Ascending aorta (tissue), 2 donors: ENCODE results near the gene EP400. TPM values are rescaled to one million over a fixed set of nuclear protein-coding genes. Genes with fewer than 3 reads are reported as not detected.

Source experiments
- DNase-seq, 2 donors: peaks; one replicate each; pipeline ENCODE4 v3.0.0-alpha.2; 2019; ENCODE audit warnings: low spot score in 2 of 2
- H3K27ac ChIP-seq, 2 donors: fragments of 200-600 bp; sonication (generic); one replicate each; pipeline ENCODE4 v1.5.1; 2016 to 2017; ENCODE audit warnings: mild to moderate bottlenecking in 1 of 2
- H3K27me3 ChIP-seq: fragments of 200-600 bp; sonication (generic); one replicate; pipeline ENCODE4 v1.5.1; 2017
- H3K36me3 ChIP-seq, 2 donors: fragments of 200-600 bp; sonication (generic); one replicate each; pipeline ENCODE4 v1.5.1; 2016
- H3K4me1 ChIP-seq, 2 donors: fragments of 200-600 bp; sonication (generic); one replicate each; pipeline ENCODE4 v1.5.1; 2016 to 2017; ENCODE audit warnings: mild to moderate bottlenecking in 1 of 2
- H3K4me3 ChIP-seq, 2 donors: fragments of 200-600 bp; sonication (generic); one replicate each; pipeline ENCODE4 v1.5.1; 2016 to 2017; ENCODE audit warnings: mild to moderate bottlenecking in 1 of 2
- H3K9me3 ChIP-seq, 2 donors: fragments of 200-600 bp; sonication (generic); one replicate each; pipeline ENCODE4 v1.5.1; 2016
- CTCF ChIP-seq, 3 experiments: fragments of 200-600 bp in 2 of 3; fragments of 450-650 bp in 1 of 3; sonication (generic) in 2 of 3; IDR thresholded peaks; one replicate each; pipeline ENCODE4 v1.5.1; 2016 to 2019; ENCODE audit warnings: antibody characterized with exemption in 3 of 3, mild to moderate bottlenecking in 1 of 3, moderate library complexity in 1 of 3
- intact Hi-C: fragments of 100-400 bp; cut with DNase I; formaldehyde crosslinking; loops from one replicate; pipeline ENCODE4 v1.15.1; 2023
- total RNA-seq: library from RNA; depleted of rRNA; stranded (reverse); fragments of >200 nt; gene quantifications from one replicate; pipeline ENCODE4 v1.1.0, GENCODE V29; 2016

Gene EP400
- total RNA-seq, 1 donor from 2014 or later, result 23.3 TPM

GRCh38 chr12:131991816-131992430, 42.2 kb downstream of the EP400 start:
- DNase-seq, result no peak
- Histone ChIP-seq H3K27me3 (no peaks in the 10 kb centered on the region), H3K36me3 (peaks cover 58 to 88% of the 10 kb centered on the region in 2 donors), H3K4me3 (no peak overlapping the region), H3K4me1 (no peaks in the 10 kb centered on the region), H3K9me3 (no peaks in the 10 kb centered on the region), H3K27ac (no peak overlapping the region)
- no peak for TF ChIP-seq CTCF (IDR thresholded peaks at IDR 0.05)
- intact Hi-C loops, result no loop called here

GRCh38 chr12:131994589-131994988, 44.8 kb downstream of the EP400 start:
- Histone ChIP-seq H3K27me3 (no peaks in the 10 kb centered on the region), H3K36me3 (peaks cover 48 to 64% of the 10 kb centered on the region in 2 donors)
- intact Hi-C loops, result no loop called here

GRCh38 chr12:132000286-132000872, 50.6 kb downstream of the EP400 start:
- no peak overlapping the region for H3K27ac ChIP-seq
- intact Hi-C loops, result loop anchor here (2.0 kb wide), 1 partner anchor 392 kb away; no protein-coding TSS in a partner anchor

More at GRCh38 chr12:131994589-131994988, 44.8 kb downstream of the EP400 start:
- H3K4me1 ChIP-seq, result no peaks in the 10 kb centered on the region
- no peak overlapping the region for H3K27ac ChIP-seq
- no peak overlapping the region for H3K4me3 ChIP-seq
- DNase-seq, result no peak
- no peak for TF ChIP-seq CTCF (IDR thresholded peaks at IDR 0.05)
- H3K9me3 ChIP-seq, result no peaks in the 10 kb centered on the region

GRCh38 chr12:132003846-132004245, 54.1 kb downstream of the EP400 start:
- DNase-seq, result no peak
- no peaks in the 10 kb centered on the region for H3K4me1 ChIP-seq
- intact Hi-C loops, result no loop called here
- no peaks in the 10 kb centered on the region for H3K27me3 ChIP-seq
- H3K9me3 ChIP-seq, result no peaks in the 10 kb centered on the region
- peaks cover 24 to 50% of the 10 kb centered on the region in 2 donors for H3K36me3 ChIP-seq
- H3K4me3 ChIP-seq, result no peak overlapping the region
- H3K27ac ChIP-seq, result no peak overlapping the region
- TF ChIP-seq CTCF (IDR thresholded peaks at IDR 0.05), result no peak

More at GRCh38 chr12:132000286-132000872, 50.6 kb downstream of the EP400 start:
- no peak for DNase-seq
- no peak for TF ChIP-seq CTCF (IDR thresholded peaks at IDR 0.05)
- H3K27me3 ChIP-seq, result no peaks in the 10 kb centered on the region
- H3K4me1 ChIP-seq, result no peaks in the 10 kb centered on the region
- H3K4me3 ChIP-seq, result no peak overlapping the region
- H3K36me3 ChIP-seq, result peaks cover under 1 to 25% of the 10 kb centered on the region in 2 donors
- H3K9me3 ChIP-seq, result no peaks in the 10 kb centered on the region

- no peak for TF ChIP-seq CTCF (IDR thresholded peaks at IDR 0.05)
- Histone ChIP-seq H3K36me3 (peaks cover 24 to 57% of the 10 kb centered on the region in 2 donors), H3K4me3 (no peak overlapping the region), H3K9me3 (no peaks in the 10 kb centered on the region), H3K27ac (no peak overlapping the region), H3K4me1 (no peaks in the 10 kb centered on the region), H3K27me3 (no peaks in the 10 kb centered on the region)
- intact Hi-C loops, result no loop called here
- DNase-seq, result peak in 1 of 2 donors; percentile 18
These were observed 55.2 kb downstream of the EP400 start for GRCh38 chr12:132004946-132005345.
